ENCODE data around the gene MALAT1.

Gene MALAT1

DNA sequence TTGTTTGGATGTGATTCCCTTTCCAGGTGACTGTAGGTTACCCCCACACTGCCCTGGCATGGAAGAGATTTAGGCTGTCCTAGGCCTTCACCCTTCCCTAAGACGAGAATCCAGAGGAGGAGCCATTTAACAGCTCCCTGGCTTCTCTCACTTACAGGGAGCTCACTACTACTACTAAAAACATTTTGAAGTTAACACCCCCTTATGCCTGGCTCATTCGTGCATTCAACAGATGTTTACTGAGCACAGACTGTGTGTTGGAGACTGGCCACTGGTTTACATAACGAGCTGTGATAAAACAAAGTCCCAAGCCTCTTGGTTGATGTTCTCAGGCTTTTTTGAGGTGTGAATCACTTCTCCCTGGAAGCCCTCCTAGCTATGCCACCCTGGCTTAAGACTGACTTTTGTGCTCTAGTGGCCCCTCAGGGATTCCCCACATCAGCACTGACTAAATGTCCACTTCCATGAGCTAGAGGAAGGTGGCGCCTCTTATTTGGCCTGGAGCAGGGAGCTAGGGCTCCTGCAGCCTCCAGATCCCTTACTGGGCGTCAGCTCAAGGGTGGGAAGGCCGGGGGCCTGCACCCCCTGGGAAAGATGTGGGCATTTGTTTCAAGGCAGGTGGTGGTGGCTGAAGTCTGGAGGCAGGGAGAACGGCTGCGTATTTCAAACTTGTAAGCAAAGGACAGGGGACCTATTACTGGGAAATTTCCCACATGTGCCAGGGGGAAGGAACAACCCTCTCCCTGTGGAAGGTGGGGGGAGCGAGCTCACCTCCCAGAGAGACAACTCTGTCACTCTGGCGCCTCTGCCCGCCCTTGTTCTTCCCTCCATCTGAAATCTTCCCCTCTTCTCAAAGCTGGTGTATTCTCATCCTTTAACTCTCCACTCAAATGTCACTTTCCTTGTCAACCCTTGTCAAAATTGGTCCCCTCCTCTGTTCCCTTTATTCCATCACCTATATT is 19.4 kb upstream of the MALAT1 start:
- no peak for DNase-seq

DNA sequence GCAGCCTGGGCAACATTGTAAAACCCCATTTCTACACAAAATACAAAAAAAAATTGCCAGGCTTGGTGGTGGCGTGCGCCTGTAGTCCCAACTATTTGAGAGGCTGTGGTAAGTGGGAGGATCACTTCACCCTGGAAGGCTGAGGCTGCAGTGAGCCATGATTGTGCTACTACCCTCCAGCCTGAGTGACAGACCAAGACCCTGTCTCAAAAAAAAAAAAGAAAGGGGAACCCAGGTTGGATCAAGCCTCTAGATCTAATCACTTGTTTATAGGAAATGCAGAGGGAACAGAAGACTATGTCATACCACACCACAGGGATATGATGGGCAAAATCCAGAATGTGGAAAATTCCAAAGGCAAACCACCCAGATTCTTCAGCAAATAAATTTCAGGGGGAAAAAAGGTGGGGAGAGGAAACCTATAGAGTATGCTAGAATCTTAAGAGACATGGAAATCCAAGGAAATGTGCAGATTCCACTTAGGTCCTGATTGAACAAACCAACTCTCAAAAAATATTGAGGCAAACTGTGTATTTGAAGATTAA is 16.5 kb upstream of the MALAT1 start:
- DNase-seq = no peak

DNA sequence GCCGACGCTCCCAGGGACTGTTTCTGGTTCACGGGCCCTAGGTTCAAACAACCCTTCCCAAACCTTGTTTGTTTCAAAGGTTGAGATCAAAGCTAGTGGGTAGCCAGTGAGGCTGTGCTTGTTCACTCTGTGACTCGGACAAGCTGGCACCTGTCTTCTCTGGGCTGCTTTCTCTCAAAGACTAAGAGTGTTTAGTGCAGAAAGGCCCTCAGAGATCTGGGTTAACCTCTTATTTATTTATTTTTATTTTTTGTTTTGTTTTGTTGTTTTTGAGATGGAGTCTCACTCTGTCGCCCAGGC is 13.0 kb upstream of the MALAT1 start:
- DNase-seq = no peak

DNA sequence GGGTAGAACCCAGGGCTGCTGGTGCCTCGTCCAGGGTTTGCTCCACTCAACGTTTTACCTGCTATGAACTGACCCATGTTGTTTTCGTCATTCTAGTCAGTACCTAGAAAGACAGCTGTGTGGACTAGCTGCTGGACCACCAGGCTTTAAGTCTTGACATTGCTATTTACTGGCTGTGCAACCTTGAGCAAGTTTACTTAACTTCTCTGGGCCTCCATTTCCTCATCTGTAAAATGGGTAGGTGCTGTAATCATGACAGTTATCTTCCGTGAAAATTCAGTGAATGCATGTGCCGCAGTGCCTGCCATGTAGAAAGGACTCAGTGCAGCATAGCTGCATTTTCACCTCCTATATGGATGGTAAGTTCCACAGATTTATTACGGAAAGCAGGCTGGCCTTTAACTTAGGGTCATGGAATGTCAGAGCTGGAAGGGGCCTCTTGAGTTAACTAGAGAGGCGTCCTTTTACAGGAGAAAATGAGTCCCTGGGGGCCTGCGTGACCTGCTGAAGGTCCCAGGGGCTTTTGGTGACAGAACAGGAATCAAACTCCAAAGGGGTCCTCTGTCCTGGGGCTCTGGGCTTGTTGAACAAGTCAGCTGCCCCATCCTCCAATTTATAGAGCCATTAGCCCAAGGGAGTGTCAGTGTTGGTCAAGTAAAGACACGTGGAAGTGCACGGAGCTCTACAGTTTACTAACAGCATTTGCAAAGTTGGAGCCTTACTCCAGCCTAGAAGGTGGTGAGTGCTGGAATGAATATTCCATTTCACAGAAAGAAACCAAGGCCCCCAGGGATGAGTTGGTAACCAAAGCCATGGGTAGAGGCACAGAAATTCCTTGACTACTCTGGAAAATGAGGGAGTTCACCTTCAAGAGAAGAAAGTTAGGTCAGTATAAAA is 12.0 kb upstream of the MALAT1 start:
- DNase-seq = no peak

DNA sequence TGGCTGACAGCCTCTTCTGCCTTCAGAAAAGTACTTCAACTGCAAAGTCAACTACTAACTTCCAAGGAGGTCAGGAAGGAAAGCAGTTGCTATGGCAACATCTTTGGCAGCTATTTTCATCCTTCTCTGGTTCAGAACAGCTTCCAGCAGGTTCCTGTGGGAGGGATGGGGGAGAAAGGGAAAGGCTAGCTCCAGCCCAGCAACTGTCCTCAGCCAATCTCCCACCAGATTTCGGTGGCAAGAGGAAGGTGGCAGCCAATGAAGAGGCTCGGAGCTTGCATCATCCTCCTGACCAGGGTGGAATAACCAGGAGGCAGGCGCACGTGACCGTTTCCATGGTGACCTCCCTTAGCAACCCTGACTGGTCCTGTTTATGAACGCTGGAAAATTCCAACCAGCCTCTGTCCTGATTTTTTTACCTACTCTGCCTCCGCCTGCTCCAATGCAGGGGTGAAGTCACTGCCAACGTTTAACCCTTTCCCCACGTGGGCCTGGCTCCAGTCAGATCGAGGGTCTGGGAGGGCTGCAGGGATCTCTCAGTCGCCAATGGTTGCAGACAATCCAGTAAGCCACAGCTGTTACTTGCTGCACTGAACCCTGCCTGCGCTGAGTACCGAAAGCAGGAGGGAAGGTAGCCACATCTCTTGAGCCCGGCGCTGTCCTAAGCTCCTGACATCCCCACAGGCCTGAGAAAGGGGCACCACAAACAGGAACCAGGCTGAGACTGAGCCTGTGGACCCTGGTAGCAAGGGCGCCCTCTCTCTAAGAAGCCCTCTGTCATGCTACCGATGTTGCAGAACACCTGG is 11.2 kb upstream of the MALAT1 start:
- DNase-seq = peak; percentile 98

DNA sequence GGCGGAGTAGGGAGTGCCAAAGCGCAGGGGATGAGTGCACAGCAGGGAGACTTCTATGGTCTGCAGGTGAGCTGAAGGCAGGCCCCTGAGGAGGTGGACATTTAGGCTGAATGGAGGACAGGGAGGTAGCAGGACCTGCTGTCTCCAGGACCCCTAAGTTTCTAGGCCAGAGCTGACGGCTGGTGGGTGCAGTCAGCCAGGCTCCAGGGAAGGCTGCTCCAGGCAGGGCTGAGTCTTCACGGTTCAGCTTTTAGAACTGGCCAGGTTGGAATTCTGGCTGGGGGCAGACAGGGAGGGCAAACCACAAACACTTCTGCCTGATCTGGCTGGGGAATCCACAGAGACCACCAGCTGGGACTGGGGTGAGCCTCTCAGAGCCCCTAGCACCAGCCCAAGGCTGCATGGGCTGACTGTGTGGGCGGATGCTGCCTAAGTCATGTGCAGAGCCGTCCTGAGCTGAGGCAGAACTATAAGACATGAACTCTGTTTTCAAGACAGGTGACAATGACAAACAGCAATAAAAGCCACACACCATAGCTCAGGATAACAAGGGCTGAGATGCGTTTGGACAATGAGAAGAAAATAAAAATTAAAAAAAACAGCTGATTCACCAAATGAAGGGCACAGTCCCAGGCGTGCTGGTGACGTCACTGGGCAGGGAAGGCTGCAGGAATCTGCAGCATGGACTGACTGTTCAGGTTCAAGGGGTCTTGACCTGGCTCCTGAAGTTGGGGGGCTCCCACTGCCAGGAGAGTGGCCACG is 10.4 kb upstream of the MALAT1 start:
- DNase-seq = no peak

DNA sequence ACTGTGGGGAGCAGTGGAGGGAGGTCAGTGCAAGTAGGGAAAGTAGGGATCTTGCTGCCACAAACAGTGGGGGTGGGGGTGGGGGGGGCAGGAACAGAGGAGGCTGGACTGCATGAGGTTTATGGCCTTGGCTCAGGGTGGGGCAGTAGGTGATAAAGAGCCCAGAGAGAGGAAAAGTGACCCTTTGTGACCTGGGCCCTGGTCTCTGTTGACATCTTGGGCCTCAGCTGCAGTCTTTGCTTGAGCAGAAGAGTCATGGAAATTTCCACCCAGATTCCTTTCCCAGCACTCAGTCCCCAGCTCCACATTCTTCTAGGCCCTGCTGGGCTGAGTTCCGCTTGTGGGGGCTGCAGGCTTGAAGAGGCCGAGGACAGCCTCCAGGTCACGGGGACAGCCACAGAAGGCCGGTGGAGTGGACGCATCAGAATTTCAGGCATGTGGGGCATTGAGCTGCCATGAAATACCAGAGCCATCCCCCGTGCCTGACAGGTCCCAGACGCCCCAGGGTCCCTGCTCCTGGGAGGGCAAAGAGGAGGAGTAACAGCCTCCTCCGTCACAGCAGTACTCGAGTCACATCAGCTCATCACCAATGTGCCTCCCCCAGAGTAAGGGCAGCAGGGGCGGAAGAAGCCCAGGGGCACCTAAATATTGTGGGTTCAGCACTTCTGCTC is 9.7 kb upstream of the MALAT1 start:
- no peak for DNase-seq

DNA sequence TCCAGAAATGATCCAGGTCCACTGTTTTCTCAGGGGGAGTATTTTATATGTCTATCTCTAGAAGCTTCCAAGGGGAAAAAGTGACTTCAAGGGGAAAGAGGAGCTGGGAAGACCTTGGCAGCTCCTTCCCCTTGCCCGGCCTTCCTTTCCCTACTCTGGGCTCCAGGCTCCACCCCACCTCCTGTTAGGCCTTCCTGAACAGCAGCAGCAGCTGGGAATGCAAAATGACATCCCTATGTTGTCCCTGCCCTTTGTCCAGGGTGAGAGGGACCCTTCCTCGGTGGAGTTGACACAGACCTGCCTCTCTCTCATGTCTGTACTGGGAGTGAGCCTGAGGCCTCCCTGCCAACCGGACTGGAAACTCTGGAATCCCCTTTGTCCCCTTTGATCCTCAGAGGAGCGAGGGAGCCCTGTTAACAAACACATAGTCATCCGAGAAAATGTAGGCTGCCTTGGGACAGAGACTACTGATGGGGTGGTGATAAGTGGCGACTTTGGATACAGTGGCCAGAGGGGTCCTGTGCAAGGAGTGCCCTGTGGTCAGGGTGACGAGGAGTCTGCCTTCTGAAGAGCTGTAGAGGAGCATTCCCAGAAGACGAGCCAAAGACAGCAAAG is 9.0 kb upstream of the MALAT1 start:
- DNase-seq = no peak

DNA sequence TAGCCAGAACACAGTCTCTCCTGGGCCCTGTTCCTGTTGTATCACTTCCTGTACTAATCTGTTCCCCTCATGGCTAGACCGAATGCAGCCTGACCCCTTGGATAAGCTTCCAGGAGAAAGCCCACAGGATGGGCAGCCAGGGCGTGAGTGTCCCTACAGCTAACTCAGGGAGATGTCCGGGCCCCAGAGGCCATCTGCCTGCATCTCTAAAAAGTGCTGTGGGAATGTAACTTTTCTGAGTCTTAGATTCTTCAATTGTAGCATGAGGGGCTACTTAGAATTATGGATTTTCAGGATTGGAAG is 7.7 kb upstream of the MALAT1 start:
- no peak for DNase-seq

DNA sequence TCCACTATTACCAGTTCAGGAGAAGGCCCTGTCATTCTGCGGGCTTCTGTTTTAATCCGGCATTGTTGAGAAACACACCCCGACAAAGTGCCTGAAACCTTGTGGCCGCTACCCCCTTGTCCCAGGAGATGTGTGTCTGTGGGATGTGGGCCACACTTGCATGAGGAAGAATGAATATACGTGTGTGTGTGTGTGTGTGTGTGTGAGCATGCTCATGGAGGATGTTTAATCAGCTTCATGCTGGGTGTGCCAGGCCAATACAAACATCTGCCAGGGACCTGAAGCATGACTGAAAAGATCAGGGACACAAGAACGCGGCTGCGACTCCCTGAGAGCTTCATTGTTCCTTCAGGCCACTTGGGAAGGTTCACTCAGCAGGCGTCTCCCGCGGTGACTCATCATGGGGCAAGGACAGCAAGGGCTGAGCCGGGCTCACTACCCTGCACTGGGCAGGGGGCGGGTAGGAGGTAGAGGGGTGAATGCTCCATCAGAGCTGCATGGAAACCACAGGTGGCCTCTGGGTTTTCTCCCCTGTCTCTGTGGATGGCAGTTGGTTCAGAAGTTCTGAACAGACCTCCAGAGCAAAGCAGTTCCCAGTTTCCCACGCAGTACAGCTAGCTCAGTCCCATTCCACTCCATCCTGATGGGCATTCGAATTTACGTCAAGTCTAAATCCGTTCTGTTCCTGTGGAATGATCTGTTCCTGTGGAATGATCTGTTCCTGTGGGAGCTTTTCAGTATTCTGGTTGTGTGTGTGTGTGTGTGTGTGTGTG is 7.0 kb upstream of the MALAT1 start:
- DNase-seq = peak; percentile 81

DNA sequence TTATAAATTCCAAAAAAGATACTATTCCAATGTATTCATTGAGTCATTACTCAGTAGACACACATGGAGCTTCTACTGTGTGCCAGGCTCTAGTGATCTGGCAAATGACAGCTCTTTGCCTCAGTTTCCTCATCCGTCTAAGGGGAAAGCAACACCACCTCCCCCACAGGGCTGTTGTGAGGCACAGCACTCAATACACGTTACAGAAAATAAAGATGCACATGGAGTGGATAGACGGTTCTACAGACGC is 6.5 kb upstream of the MALAT1 start:
- no peak for DNase-seq

DNA sequence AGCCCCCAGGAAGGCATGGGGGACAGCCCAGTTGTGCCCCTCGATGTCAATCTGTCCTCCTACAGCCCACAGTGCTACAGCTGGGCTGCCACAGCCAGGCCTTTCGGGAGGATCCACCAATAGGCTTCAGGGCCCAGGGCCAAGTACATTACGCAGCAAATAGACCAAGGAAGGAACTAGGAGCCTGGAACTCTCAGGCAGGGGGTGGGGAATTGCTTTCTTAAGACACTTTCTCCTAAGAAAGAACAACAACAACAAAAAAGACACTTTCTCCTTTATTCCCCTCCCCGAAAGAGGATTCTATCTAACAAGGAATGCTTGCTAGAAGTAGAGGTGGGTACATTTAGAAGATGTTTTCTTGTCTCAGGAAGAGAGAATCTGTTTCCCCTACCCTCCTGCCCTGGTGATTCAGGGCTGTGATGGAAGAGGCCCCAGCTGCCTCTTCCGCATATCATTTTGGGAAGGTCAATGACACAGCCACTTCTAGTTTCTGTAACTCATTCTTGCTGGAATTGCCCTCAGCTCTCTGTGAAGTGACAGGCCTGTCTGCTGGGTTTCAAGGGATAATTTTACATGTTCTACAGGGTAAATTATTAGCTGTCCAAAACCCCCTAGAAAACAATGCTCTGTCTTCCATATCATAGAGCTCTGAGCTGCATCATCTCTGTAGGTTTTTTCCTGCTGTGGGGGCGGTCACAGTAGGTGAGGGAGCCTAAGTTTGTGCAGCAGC is 6.0 kb upstream of the MALAT1 start:
- no peak for DNase-seq

DNA sequence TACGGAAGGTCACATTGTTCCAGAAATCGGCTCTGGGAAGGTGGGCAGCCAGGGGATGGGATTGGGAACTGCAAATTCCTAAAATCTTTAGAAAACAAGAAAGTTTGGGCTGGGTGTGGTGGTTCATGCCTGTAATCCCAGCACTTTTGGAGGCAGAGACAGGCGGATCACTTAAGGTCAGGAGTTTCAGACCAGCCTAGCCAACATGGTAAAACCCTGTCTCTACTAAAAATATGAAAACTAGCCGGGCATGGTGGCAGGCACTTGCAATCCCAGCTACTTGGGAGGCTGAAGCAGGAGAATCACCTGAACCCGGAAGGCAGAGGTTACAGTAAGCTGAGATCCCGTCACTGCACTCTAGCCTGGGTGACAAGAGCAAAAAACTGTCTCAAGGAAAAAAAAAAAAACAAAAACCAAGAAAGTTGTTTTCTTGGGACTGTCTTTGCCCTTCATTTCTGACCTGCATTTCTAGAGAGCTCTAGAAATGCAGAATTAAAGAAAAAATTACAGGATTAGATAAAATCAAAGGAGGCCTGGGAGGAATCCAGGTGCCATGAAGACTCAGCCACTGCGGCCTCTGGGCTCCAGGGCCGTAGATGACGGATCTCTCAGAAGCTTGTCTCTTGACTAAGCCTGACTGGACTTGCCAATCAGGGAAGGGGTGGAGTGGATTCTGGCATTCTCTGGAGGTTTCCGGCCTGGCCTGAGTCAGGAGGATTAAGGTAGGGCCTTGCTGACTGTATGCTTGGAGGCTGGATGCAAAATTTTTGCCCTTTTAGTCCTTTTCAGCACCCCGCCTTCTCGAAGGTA is 5.3 kb upstream of the MALAT1 start:
- DNase-seq = no peak

DNA sequence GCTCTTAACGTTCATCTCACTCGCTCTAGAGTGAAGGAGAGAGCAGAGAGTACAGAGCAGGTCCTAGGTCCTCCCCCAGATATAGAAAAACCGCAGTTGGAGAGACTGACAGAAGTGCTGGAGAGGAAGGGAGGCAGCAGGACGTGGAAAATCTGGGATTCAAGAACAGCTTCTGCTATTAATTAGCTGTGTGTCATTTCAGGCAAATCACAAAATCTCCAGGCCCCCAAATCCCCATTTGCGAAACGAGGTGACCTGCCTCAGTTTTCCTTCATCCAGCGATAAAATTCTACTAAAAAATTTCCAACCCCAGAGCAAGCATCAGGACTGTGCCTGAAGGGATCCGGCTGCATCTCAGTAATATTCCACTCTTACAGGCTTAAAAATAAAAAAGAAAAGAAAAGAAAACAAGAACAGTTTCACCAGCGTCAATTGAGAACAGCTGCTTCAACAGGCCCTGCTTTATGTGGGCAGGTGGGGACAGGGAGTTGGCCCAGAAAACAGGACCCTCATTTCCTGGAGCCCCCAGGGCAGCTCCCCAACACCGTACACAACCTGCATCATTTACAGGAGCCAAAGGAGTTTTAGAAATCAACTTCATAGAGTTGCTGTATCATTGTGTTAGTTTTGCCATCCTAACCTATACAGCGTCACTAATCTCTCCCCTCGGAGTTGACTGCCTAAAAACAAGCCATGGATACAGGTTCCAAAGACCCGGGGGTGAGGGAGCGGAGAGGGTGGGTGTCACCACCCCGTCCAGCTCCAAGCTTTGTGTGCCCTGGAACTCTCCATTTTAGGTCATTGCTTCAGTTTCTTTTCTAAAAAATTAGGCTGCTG is 2.3 kb upstream of the MALAT1 start:
- no peak for DNase-seq

DNA sequence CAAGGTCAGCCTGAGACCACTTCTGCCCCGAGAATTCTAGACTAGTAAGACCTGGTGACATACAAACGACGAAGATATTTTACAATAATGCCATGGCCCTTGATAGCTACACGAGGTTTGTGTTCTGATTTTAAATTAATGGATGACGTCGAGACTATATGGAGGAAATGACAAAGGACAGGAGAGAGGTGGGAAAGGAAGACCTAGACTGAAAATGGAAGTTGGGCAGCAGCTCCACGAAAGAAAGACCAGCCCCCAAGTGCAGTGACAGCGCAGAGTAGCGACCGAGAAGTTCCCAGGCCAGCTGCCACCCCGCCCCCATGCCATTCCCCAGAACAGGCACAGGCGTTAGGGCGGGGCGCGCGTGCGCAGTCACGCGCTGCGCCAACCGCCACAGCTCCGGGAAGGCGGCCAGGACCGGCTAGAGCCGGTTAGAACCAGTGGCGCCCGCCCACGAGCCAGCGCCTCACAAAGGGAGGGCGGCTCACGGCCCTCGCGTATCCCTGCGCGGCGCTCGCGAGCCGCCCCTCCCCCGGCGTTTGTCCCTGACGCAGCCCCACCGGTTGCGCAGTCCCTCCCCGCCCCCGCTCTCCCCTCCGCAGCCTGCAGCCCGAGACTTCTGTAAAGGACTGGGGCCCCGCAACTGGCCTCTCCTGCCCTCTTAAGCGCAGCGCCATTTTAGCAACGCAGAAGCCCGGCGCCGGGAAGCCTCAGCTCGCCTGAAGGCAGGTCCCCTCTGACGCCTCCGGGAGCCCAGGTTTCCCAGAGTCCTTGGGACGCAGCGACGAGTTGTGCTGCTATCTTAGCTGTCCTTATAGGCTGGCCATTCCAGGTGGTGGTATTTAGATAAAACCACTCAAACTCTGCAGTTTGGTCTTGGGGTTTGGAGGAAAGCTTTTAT is 1.5 kb upstream of the MALAT1 start:
- DNase-seq = peak; percentile 96

DNA sequence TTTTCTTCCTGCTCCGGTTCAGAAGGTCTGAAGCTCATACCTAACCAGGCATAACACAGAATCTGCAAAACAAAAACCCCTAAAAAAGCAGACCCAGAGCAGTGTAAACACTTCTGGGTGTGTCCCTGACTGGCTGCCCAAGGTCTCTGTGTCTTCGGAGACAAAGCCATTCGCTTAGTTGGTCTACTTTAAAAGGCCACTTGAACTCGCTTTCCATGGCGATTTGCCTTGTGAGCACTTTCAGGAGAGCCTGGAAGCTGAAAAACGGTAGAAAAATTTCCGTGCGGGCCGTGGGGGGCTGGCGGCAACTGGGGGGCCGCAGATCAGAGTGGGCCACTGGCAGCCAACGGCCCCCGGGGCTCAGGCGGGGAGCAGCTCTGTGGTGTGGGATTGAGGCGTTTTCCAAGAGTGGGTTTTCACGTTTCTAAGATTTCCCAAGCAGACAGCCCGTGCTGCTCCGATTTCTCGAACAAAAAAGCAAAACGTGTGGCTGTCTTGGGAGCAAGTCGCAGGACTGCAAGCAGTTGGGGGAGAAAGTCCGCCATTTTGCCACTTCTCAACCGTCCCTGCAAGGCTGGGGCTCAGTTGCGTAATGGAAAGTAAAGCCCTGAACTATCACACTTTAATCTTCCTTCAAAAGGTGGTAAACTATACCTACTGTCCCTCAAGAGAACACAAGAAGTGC is 661 bp upstream of the MALAT1 start:
- no peak for DNase-seq

DNA sequence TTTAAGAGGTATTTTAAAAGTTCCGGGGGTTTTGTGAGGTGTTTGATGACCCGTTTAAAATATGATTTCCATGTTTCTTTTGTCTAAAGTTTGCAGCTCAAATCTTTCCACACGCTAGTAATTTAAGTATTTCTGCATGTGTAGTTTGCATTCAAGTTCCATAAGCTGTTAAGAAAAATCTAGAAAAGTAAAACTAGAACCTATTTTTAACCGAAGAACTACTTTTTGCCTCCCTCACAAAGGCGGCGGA is 193 bp upstream of the MALAT1 start:
- DNase-seq = no peak
